ENCODE results near the gene GK2. TPM values are rescaled to one million over a fixed set of nuclear protein-coding genes. Genes with fewer than 3 reads are reported as not detected.

The GK2 gene
- total and polyA plus RNA-seq, 2 of the 13 experiments (the other 11 are each of a cell fraction or from before 2014, with no cell fraction given): not detected

GRCh38 chr4:79404666-79405065, 3.4 kb downstream of the GK2 start:
- ChIA-PET POLR2A (no interaction called here), CTCF (ENCODE audit: low intra/inter-chr PET ratio, low total read pairs) (no interaction called here)
- no peak overlapping the region for H3K4me2 ChIP-seq (ENCODE audit: low read depth, low read length)
- ATAC-seq: no peak
- no peaks in the 10 kb centered on the region for H3K4me1 ChIP-seq (ENCODE audit: insufficient read depth, low read length)
- no peak for TF ChIP-seq ZBTB42 (CRISPR knock-in tag; IDR thresholded peaks at IDR 0.05)
- TF ChIP-seq CEBPB (IDR thresholded peaks at IDR 0.05; ENCODE audit: borderline replicate concordance, low read depth, low read length): peak; percentile 18; the same call in 1 of the 2 replicates
- TF ChIP-seq ONECUT2 (CRISPR knock-in tag; IDR thresholded peaks at IDR 0.05): no peak
- no peak for TF ChIP-seq ZNF446 (CRISPR knock-in tag; IDR thresholded peaks at IDR 0.05)
- no peak for TF ChIP-seq ZNF879 (CRISPR knock-in tag; IDR thresholded peaks at IDR 0.05)
- no peak for TF ChIP-seq ZNF83 (CRISPR knock-in tag; IDR thresholded peaks at IDR 0.05; ENCODE audit: borderline replicate concordance)
- no peaks in the 10 kb centered on the region for H3K27me3 ChIP-seq (ENCODE audit: control insufficient read depth in 1 of 2, insufficient read depth in 2 of 2, low read length in 2 of 2)
- H3K9ac ChIP-seq (ENCODE audit: insufficient read depth, low read depth, low read length): no peak overlapping the region
- DNase-seq (ENCODE audit: low spot score): no peak
- H3K79me2 ChIP-seq (ENCODE audit: insufficient read depth, low read length): no peaks in the 10 kb centered on the region
- intact Hi-C loops (cut with micrococcal nuclease; ENCODE audit: unreplicated experiment): no loop called here
- H2AFZ ChIP-seq (ENCODE audit: low read length): no peak overlapping the region
- H3K27ac ChIP-seq (ENCODE audit: extremely low read length, insufficient read depth, low read length): no peak overlapping the region
- no peaks in the 10 kb centered on the region for H3K9me3 ChIP-seq (ENCODE audit: low read length)
- no peaks in the 10 kb centered on the region for H4K20me1 ChIP-seq (ENCODE audit: insufficient read depth, low read length)
- no TSS peak for BruUV-seq (replicated peaks)
- no peak for FAIRE-seq
- no peak overlapping the region for H3K4me3 ChIP-seq (replicated peaks in 1 of 3; ENCODE audit: insufficient read depth in 1 of 3, low read depth in 2 of 3, low read length in 3 of 3)
- H3K36me3 ChIP-seq (replicated peaks in 1 of 2; ENCODE audit: control insufficient read depth in 1 of 2, insufficient read depth in 2 of 2, low read length in 2 of 2): no peaks in the 10 kb centered on the region
- in situ Hi-C loops (cut with HindIII; ENCODE audit: extremely low pct_ligation_motif_present, low pct_unique_long_range_greater_than_20kb): no loop called here

DNA sequence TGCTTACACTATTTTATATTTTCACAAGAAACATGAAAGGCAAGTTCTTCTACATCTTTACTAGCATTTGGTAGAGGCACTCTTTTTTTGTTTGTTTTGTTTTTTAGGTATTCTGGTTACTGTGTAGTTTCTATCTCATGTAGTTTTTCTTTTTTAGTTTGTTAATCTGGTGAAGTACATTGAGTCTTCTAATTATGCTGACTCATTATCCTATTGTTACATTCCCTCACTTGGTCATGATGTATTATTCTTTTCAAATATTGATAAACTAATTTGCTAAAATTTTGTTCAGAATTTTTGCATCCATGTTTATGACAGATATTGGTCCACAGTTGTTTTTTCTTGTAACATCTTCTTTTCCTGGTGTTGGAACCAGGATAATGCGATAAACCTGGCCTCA, 4.7 kb downstream of the GK2 start:
- Histone ChIP-seq H3K4me2 (ENCODE audit: low read depth, low read length) (no peak overlapping the region), H3K79me2 (ENCODE audit: insufficient read depth, low read length) (no peaks in the 10 kb centered on the region), H4K20me1 (ENCODE audit: insufficient read depth, low read length) (no peaks in the 10 kb centered on the region), H3K27me3 (ENCODE audit: control insufficient read depth in 1 of 2, insufficient read depth in 2 of 2, low read length in 2 of 2) (no peaks in the 10 kb centered on the region), H3K9me3 (ENCODE audit: low read length) (no peaks in the 10 kb centered on the region), H3K36me3 (replicated peaks in 1 of 2; ENCODE audit: control insufficient read depth in 1 of 2, insufficient read depth in 2 of 2, low read length in 2 of 2) (no peaks in the 10 kb centered on the region), H3K27ac (ENCODE audit: extremely low read length, insufficient read depth, low read length) (no peak overlapping the region), H3K9ac (ENCODE audit: insufficient read depth, low read depth, low read length) (no peak overlapping the region), H3K4me3 (replicated peaks in 1 of 3; ENCODE audit: insufficient read depth in 1 of 3, low read depth in 2 of 3, low read length in 3 of 3) (no peak overlapping the region), H2AFZ (ENCODE audit: low read length) (no peak overlapping the region), H3K4me1 (ENCODE audit: insufficient read depth, low read length) (no peaks in the 10 kb centered on the region)
- intact Hi-C loops (cut with micrococcal nuclease; ENCODE audit: unreplicated experiment) (no loop called here), in situ Hi-C loops (cut with HindIII; ENCODE audit: extremely low pct_ligation_motif_present, low pct_unique_long_range_greater_than_20kb) (no loop called here)
- ATAC-seq: no peak
- WGBS (ENCODE audit: low lambda C conversion rate): 3% methylated on average over 1 of the region's 1 CpG
- ChIA-PET POLR2A (no interaction called here), CTCF (ENCODE audit: low intra/inter-chr PET ratio, low total read pairs) (no interaction called here)
- no peak for DNase-seq (ENCODE audit: low spot score)
- no peak for FAIRE-seq
- BruUV-seq (replicated peaks): no TSS peak
- TF ChIP-seq HMGXB4 (CRISPR knock-in tag; IDR thresholded peaks at IDR 0.05; ENCODE audit: borderline replicate concordance in 1 of 2, low read depth in 1 of 2): no peak
- TF ChIP-seq JDP2 (CRISPR knock-in tag; IDR thresholded peaks at IDR 0.05; ENCODE audit: borderline replicate concordance): no peak
- TF ChIP-seq MAFF (IDR thresholded peaks at IDR 0.05; ENCODE audit: low read depth, low read length): peak; percentile 44
- TF ChIP-seq, protein P1, sequence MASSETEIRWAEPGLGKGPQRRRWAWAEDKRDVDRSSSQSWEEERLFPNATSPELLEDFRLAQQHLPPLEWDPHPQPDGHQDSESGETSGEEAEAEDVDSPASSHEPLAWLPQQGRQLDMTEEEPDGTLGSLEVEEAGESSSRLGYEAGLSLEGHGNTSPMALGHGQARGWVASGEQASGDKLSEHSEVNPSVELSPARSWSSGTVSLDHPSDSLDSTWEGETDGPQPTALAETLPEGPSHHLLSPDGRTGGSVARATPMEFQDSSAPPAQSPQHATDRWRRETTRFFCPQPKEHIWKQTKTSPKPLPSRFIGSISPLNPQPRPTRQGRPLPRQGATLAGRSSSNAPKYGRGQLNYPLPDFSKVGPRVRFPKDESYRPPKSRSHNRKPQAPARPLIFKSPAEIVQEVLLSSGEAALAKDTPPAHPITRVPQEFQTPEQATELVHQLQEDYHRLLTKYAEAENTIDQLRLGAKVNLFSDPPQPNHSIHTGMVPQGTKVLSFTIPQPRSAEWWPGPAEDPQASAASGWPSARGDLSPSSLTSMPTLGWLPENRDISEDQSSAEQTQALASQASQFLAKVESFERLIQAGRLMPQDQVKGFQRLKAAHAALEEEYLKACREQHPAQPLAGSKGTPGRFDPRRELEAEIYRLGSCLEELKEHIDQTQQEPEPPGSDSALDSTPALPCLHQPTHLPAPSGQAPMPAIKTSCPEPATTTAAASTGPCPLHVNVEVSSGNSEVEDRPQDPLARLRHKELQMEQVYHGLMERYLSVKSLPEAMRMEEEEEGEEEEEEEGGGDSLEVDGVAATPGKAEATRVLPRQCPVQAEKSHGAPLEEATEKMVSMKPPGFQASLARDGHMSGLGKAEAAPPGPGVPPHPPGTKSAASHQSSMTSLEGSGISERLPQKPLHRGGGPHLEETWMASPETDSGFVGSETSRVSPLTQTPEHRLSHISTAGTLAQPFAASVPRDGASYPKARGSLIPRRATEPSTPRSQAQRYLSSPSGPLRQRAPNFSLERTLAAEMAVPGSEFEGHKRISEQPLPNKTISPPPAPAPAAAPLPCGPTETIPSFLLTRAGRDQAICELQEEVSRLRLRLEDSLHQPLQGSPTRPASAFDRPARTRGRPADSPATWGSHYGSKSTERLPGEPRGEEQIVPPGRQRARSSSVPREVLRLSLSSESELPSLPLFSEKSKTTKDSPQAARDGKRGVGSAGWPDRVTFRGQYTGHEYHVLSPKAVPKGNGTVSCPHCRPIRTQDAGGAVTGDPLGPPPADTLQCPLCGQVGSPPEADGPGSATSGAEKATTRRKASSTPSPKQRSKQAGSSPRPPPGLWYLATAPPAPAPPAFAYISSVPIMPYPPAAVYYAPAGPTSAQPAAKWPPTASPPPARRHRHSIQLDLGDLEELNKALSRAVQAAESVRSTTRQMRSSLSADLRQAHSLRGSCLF (CRISPR knock-in tag; IDR thresholded peaks at IDR 0.05; ENCODE audit: borderline replicate concordance): no peak
- TF ChIP-seq KDM6A (CRISPR knock-in tag; IDR thresholded peaks at IDR 0.05; ENCODE audit: low read depth): no peak
- no peak for TF ChIP-seq RFXAP (CRISPR knock-in tag; IDR thresholded peaks at IDR 0.05; ENCODE audit: borderline replicate concordance)
- TF ChIP-seq NFE2L2 (IDR thresholded peaks at IDR 0.05; ENCODE audit: low read length): peak; percentile 71
- TF ChIP-seq SRY (CRISPR knock-in tag; IDR thresholded peaks at IDR 0.05): no peak
- no peak for TF ChIP-seq ZNF230 (CRISPR knock-in tag; IDR thresholded peaks at IDR 0.05)
